NB4 (cell line): Measurements from ENCODE around the gene ZC3H14.

ENCODE experiments used
- CTCF ChIP-seq: IDR thresholded peaks from one replicate; pipeline ENCODE4 v1.5.1; 2012; ENCODE audit warnings: low read depth, low read length
- MAX ChIP-seq: IDR thresholded peaks from 2 replicates; pipeline ENCODE4 v1.6.1; 2011; ENCODE audit warnings: low read depth, low read length

- TF ChIP-seq CTCF (no peak), MAX (no peak)
These were observed 27.7 kb upstream of the ZC3H14 start for GRCh38 chr14:88535149-88535548.
